GM12875 (cell line): ENCODE results near the gene CYBA.
"Not testable (repeated sequence)": the region's sequence is repeated elsewhere in the genome, so short reads cannot be mapped to it uniquely, and the experiment has no call there.

Experiments
- H3K4me3 ChIP-seq: one replicate; pipeline ENCODE4 v1.5.1; 2011; ENCODE audit warnings: low read depth, low read length, control low read depth
- TF ChIP-seq, protein P1 (sequence below): IDR thresholded peaks from 2 replicates; pipeline ENCODE4 v1.5.1; 2011; ENCODE audit warnings: low read depth, mild to moderate bottlenecking, control low read depth, inconsistent platforms, low read length, moderate library complexity, borderline replicate concordance; ENCODE audit not compliant: insufficient read depth

Gene CYBA

GRCh38 chr16:88669980-88670379 lies 19.1 kb upstream of the CYBA start:
- TF ChIP-seq, protein P1, sequence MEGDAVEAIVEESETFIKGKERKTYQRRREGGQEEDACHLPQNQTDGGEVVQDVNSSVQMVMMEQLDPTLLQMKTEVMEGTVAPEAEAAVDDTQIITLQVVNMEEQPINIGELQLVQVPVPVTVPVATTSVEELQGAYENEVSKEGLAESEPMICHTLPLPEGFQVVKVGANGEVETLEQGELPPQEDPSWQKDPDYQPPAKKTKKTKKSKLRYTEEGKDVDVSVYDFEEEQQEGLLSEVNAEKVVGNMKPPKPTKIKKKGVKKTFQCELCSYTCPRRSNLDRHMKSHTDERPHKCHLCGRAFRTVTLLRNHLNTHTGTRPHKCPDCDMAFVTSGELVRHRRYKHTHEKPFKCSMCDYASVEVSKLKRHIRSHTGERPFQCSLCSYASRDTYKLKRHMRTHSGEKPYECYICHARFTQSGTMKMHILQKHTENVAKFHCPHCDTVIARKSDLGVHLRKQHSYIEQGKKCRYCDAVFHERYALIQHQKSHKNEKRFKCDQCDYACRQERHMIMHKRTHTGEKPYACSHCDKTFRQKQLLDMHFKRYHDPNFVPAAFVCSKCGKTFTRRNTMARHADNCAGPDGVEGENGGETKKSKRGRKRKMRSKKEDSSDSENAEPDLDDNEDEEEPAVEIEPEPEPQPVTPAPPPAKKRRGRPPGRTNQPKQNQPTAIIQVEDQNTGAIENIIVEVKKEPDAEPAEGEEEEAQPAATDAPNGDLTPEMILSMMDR = no peak
- H3K4me3 ChIP-seq = no peak overlapping the region

GRCh38 chr16:88669493-88669892 lies 18.6 kb upstream of the CYBA start:
- H3K4me3 ChIP-seq = not testable (repeated sequence)

DNA sequence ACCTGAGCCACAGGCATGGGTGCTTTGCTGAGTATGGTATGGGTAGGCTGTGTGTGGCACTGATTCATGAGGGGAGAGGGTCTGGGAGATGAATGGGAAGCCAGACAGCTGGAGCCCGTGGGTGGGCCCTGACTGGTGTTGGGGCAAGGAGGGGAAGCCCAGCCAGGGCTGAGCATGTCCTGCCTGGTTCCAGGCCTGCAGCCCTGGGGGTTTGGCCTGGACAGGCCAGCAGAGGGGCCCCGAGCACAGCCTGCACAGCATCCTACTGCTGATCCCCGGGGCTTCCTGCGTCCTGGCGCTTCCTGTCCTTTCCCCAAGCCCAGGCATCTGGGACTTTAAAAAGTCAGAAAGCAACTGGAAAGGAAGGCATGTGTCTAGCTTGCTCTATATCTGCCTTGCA lies 16.6 kb upstream of the CYBA start:
- TF ChIP-seq, protein P1 = no peak

DNA sequence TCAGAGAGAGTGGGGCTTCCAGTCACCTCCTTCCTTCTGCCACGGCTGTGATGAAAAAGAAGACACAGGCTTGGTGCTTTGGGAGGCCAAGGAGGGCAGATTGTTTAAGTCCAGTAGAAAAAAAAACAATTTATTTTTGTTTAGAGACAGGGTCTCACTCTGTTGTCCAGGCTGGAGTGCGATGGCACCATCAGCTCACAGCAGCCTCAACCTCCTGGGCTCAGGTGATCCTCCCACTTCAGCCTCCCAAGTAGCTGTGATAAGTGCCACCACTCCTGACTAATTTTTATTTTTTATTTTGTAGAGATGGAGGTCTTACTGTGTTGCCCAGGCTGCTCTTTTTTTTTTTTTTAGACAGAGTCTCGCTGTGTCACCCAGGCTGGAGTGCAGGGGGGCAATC lies 14.7 kb upstream of the CYBA start:
- H3K4me3 ChIP-seq = no peak overlapping the region
- TF ChIP-seq, protein P1 = no peak

More for the DNA sequence above, 16.6 kb upstream of the CYBA start:
- H3K4me3 ChIP-seq = no peak overlapping the region

DNA sequence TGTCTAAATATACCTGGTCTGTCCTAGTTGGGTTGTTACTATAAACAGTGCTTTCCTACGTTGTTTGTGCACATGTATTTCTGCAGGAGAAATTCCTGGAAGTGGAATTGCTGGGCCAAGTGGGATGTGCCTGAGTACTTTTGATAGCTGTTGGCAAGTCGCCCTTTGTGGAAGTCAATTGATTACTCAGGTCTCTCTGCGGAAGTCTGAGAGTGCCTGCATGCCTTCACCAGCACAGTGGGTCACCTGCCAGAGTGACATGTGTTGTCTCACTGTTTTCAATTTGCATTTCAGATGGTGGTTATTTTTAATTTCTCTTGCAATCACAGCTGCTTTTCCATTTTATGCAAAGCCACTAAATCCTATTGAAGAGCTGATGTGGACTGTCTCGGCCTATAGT lies 14.3 kb upstream of the CYBA start:
- TF ChIP-seq, protein P1 = no peak
- H3K4me3 ChIP-seq = no peak overlapping the region

- peak within 1 kb of the TSS; percentile 96 for H3K4me3 ChIP-seq
- TF ChIP-seq, protein P1 = no peak
Observed at GRCh38 chr16:88662843-88663606, 12.2 kb upstream of the CYBA start, which contains the start of gene MVD. TSS of gene MVD (minus strand) at chr16:88663091. CDS start at chr16:88663080, 11 bp downstream.

DNA sequence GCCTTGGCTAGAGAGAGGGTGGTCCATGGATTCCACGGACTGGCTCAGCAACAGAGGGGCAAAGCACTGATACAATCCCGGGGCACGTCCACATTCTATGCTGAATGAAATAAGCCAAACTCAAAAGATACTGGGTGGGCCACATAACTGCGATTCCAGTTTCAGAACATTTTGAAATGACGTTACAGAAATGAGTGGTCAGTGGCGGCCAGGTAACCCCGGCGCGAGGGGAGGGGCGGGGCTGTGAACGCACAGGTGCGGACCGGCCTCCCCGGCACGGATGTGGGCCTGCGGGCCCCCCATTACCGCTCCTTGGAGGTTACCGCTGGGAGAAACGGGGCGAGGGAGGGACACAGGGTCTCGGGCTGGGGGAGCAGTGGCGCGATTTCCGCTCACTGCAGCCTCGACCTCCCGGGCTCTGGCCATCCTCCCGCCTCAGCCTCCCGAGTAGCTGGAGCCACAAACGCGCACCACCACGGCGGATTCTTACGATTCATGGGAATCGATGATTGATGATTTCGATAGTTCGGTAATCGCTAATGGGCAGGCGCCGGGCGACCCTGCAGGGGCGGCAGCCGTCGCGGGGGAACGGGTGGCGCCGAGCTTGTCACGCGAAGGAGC lies 11.5 kb upstream of the CYBA start:
- TF ChIP-seq, protein P1 = no peak
- H3K4me3 ChIP-seq = peak overlapping the region; percentile 96
